GM12872 (cell line): Measurements from ENCODE around the gene REX1BD.

Source experiments
- CTCF ChIP-seq: IDR thresholded peaks from 3 replicates; pipeline ENCODE4 v1.5.1; 2011; ENCODE audit warnings: low read depth, mild to moderate bottlenecking, low read length, moderate library complexity; ENCODE audit not compliant: insufficient read depth

The REX1BD gene

GRCh38 chr19:18636969-18637629 is 48.5 kb downstream of the REX1BD start, which contains the start of gene KLHL26:
Gene KLHL26, plus strand, starts transcription at chr19:18637028. Its CDS starts 27 bp downstream, at chr19:18637055.
- no peak for TF ChIP-seq CTCF

GRCh38 chr19:18637673-18638630 is 49.4 kb downstream of the REX1BD start:
- TF ChIP-seq CTCF, result no peak

- TF ChIP-seq CTCF, result no peak
Observed at GRCh38 chr19:18639706-18640243, 51.2 kb downstream of the REX1BD start.
